ENCODE measurements around the gene EVPL. TPM values are rescaled to one million over a fixed set of nuclear protein-coding genes. Genes with fewer than 3 reads are reported as not detected.

EVPL gene
- total RNA-seq, 1 donor from 2014 or later = 24.8 TPM

DNA sequence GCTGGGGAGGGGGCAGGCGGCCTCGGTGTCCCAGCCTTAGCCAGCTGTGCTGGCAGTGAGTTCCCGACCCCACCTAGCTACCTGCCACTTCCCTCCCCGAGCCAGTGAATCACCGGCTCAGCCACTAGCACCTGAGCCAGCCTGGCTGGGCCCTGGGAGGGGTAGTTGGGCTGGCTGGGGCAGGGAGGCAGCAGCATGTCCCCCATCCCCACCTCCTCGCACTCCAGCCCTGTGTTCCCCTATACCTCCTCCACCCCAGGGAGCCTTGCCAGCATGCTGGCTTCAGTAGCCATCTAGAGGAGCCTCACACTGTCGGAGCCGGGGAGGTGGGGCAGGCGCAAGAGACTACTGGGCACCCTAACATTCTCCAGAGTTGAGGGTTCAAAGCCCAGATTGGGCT, 2.8 kb downstream of the EVPL start:
- no peak for DNase-seq (ENCODE audit: low read depth)
- TF ChIP-seq, protein P1, sequence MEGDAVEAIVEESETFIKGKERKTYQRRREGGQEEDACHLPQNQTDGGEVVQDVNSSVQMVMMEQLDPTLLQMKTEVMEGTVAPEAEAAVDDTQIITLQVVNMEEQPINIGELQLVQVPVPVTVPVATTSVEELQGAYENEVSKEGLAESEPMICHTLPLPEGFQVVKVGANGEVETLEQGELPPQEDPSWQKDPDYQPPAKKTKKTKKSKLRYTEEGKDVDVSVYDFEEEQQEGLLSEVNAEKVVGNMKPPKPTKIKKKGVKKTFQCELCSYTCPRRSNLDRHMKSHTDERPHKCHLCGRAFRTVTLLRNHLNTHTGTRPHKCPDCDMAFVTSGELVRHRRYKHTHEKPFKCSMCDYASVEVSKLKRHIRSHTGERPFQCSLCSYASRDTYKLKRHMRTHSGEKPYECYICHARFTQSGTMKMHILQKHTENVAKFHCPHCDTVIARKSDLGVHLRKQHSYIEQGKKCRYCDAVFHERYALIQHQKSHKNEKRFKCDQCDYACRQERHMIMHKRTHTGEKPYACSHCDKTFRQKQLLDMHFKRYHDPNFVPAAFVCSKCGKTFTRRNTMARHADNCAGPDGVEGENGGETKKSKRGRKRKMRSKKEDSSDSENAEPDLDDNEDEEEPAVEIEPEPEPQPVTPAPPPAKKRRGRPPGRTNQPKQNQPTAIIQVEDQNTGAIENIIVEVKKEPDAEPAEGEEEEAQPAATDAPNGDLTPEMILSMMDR (conservative IDR thresholded peaks at IDR 0.05; ENCODE audit: low read depth, low read length) = no peak

GRCh38 chr17:76023900-76024237, 3.2 kb downstream of the EVPL start:
- TF ChIP-seq, protein P1 (conservative IDR thresholded peaks at IDR 0.05; ENCODE audit: low read depth, low read length) = no peak
- DNase-seq (ENCODE audit: low read depth) = no peak
- H3K4me3 ChIP-seq (ENCODE audit: low read depth, low read length) = no peak overlapping the region

More for the DNA sequence above, 2.8 kb downstream of the EVPL start:
- no peak overlapping the region for H3K4me3 ChIP-seq (ENCODE audit: low read depth, low read length)

DNA sequence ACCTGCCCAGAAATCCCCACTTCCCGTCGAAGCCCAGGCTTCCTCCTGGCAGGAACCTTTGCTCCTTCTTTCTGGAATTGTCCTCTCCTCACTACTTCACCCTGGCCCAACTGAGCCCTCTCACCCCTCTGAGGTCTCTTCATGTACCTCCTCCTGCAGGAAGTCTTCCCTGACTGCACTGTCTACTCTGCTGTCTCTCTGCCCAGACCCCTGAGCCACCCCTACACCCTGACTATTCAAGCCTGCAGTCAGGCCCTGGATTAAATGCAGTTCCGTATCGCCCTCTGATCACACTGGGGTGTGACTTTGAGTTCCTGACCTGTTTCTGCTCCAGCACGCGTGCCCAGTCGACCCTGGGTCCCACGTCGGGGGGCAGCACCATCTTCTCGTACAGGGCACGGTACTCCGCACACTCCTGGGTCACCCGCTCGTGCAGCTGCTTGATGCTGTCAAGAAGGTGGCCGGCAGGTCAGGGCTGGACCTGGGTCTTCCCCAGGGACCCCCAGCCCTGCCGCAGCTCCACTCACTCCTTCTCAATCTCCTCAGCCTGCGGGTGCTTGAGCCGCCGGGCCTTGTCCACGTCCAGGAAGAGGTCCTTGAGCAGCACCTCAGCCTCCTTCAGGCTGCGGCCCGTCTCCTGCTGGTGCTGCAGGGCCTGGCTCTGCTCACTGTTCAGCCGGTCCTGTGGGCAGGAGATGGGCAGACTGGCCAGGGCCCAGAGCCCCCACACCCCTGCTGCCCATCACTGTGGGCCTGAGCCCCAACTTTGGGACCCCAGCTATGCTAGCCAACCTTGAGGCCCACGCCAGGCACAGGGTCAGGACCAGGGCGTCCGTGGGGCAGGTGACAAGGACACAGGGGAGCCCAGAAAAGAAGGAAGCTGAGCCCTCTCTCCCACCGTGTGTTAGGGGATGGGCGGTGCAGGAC, 3.9 kb downstream of the EVPL start:
- TF ChIP-seq, protein P1 (conservative IDR thresholded peaks at IDR 0.05; ENCODE audit: low read depth, low read length) = no peak
- H3K4me3 ChIP-seq (ENCODE audit: low read depth, low read length) = no peak overlapping the region
- DNase-seq (ENCODE audit: low read depth) = no peak

- no peak overlapping the region for H3K4me3 ChIP-seq (ENCODE audit: low read depth, low read length)
- TF ChIP-seq, protein P1 (conservative IDR thresholded peaks at IDR 0.05; ENCODE audit: low read depth, low read length) = no peak
- no peak for DNase-seq (ENCODE audit: low read depth)
Observed at GRCh38 chr17:76022285-76022684, 4.8 kb downstream of the EVPL start.

- H3K4me3 ChIP-seq (ENCODE audit: low read depth, low read length) = no peak overlapping the region
- DNase-seq (ENCODE audit: low read depth) = no peak
- TF ChIP-seq, protein P1 (conservative IDR thresholded peaks at IDR 0.05; ENCODE audit: low read depth, low read length) = no peak
Observed at GRCh38 chr17:76019833-76020467, 7.2 kb downstream of the EVPL start.

- no peak overlapping the region for H3K4me3 ChIP-seq (ENCODE audit: low read depth, low read length)
- TF ChIP-seq, protein P1 (conservative IDR thresholded peaks at IDR 0.05; ENCODE audit: low read depth, low read length) = no peak
- DNase-seq (ENCODE audit: low read depth) = no peak
Observed at GRCh38 chr17:76018801-76019200, 8.3 kb downstream of the EVPL start.

All from epithelial cell of proximal tubule (primary cell).